SK-N-SH (cell line): Measurements from ENCODE around the gene SF3B5. TPM values are rescaled to one million over a fixed set of nuclear protein-coding genes. Genes with fewer than 3 reads are reported as not detected.

Experiments
- CTCF ChIA-PET: fragments of 300-600, 350-600 bp; formaldehyde crosslinking; extraction: SDS; loops from one replicate; lab custom pipeline; 2021; lab: Yijun Ruan, JAX
- POLR2A ChIA-PET: fragments of 350-600 bp; sonication (Branson Sonifier 250); formaldehyde crosslinking; extraction: SDS; loops from one replicate; lab custom pipeline; 2020; ENCODE audit warnings: antibody characterized with exemption, inconsistent platforms; lab: Yijun Ruan, JAX
- DNase-seq: peaks from one replicate; pipeline ENCODE4 v3.0.0; 2012
- H2AFZ ChIP-seq: fragments of 200-600 bp; sonication (generic); 2 replicates; pipeline ENCODE4 v1.8.1; 2016; ENCODE audit warnings: antibody characterized with exemption, mild to moderate bottlenecking, low read depth
- H3F3A ChIP-seq: fragments of 200-600 bp; sonication (generic); replicated peaks from 2 replicates; pipeline ENCODE3; 2016; ENCODE audit warnings: antibody characterized with exemption, mild to moderate bottlenecking; ENCODE audit not compliant: insufficient read depth
- H3K27ac ChIP-seq, 2 experiments: fragments of 200-500 bp in 1 of 2; fragments of 200-600 bp in 1 of 2; sonication (Bioruptor generic) in 1 of 2; sonication (generic), shearing (Covaris generic) in 1 of 2; 2 replicates each; pipeline versions ENCODE4 v1.5.1 to v1.6.1; 2014 to 2016; ENCODE audit warnings: low read depth in 2 of 2, inconsistent platforms in 1 of 2, low read length in 1 of 2, mild to moderate bottlenecking in 1 of 2, mixed read lengths in 1 of 2
- H3K27me3 ChIP-seq: fragments of 200-600 bp; sonication (generic), shearing (Covaris generic); 2 replicates; pipeline ENCODE4 v1.6.1; 2016; ENCODE audit warnings: mixed run types; ENCODE audit not compliant: insufficient read depth
- H3K36me3 ChIP-seq, 2 experiments: fragments of 200-500 bp in 1 of 2; fragments of 200-600 bp in 1 of 2; sonication (Bioruptor generic) in 1 of 2; sonication (generic) in 1 of 2; replicated peaks in 1 of 2; 2 replicates each; pipeline versions ENCODE3 to v1.5.1; 2014 to 2016; ENCODE audit warnings: low read length in 1 of 2, mild to moderate bottlenecking in 1 of 2; ENCODE audit not compliant: insufficient read depth in 2 of 2, control insufficient read depth in 1 of 2
- H3K4me1 ChIP-seq, 2 experiments: fragments of 200-500 bp in 1 of 2; fragments of 200-600 bp in 1 of 2; sonication (Bioruptor generic) in 1 of 2; sonication (generic), shearing (Covaris generic) in 1 of 2; 2 replicates each; pipeline versions ENCODE4 v1.5.1 to v1.6.1; 2014 to 2016; ENCODE audit warnings: low read depth in 1 of 2, low read length in 1 of 2, mixed run types in 1 of 2; ENCODE audit not compliant: insufficient read depth in 2 of 2, control insufficient read depth in 1 of 2
- H3K4me2 ChIP-seq: fragments of 200-600 bp; sonication (generic), shearing (Covaris generic); 2 replicates; pipeline ENCODE4 v1.6.1; 2017; ENCODE audit warnings: mixed run types
- H3K4me3 ChIP-seq, 2 experiments: fragments of 200-500 bp in 1 of 2; fragments of 200-600 bp in 1 of 2; sonication (Bioruptor generic) in 1 of 2; sonication (generic), shearing (Covaris generic) in 1 of 2; 2 replicates each; pipeline versions ENCODE4 v1.5.1 to v1.8.1; 2014 to 2016; ENCODE audit warnings: low read depth in 2 of 2, inconsistent platforms in 1 of 2, low read length in 1 of 2, mild to moderate bottlenecking in 1 of 2, mixed read lengths in 1 of 2, moderate library complexity in 1 of 2
- H3K79me2 ChIP-seq: fragments of 200-600 bp; sonication (generic); 2 replicates; pipeline ENCODE4 v1.8.1; 2017; ENCODE audit warnings: mild to moderate bottlenecking; ENCODE audit not compliant: insufficient read depth
- H3K9ac ChIP-seq: fragments of 200-600 bp; sonication (generic); 2 replicates; pipeline ENCODE4 v1.6.1; 2017; ENCODE audit warnings: mixed run types
- H3K9me2 ChIP-seq: fragments of 200-600 bp; sonication (generic); 2 replicates; pipeline ENCODE4 v1.6.1; 2017; ENCODE audit warnings: mixed run types
- H3K9me3 ChIP-seq: fragments of 200-600 bp; sonication (generic); 2 replicates; pipeline ENCODE4 v1.6.1; 2017; ENCODE audit warnings: mixed run types, mild to moderate bottlenecking, moderate library complexity
- H4K20me1 ChIP-seq: fragments of 200-600 bp; sonication (generic); 2 replicates; pipeline ENCODE4 v1.6.1; 2017; ENCODE audit warnings: mild to moderate bottlenecking, mixed run types; ENCODE audit not compliant: insufficient read depth
- CHD2 ChIP-seq: fragments of 150-350 bp; IDR thresholded peaks from 2 replicates; pipeline ENCODE4 v1.6.1; 2018; ENCODE audit warnings: low read length; ENCODE audit not compliant: partially characterized antibody
- EZH2phosphoT487 ChIP-seq: fragments of 200-600 bp; sonication (generic); IDR thresholded peaks from 2 replicates; pipeline ENCODE4 v1.6.1; 2017; ENCODE audit warnings: low read depth, mixed run types, mild to moderate bottlenecking, antibody characterized with exemption, moderate library complexity, borderline replicate concordance
- FOSL2 ChIP-seq: IDR thresholded peaks from 2 replicates; pipeline ENCODE4 v1.4.0; 2012; ENCODE audit warnings: low read depth, mild to moderate bottlenecking, moderate library complexity, borderline replicate concordance
- FOXJ3 ChIP-seq: sonication (generic); formaldehyde crosslinking; IDR thresholded peaks from 2 replicates; pipeline ENCODE4 v1.5.1; 2020; ENCODE audit warnings: mild to moderate bottlenecking, missing genetic modification reagents
- FOXM1 ChIP-seq: IDR thresholded peaks from 2 replicates; pipeline ENCODE4 v1.4.0; 2012; ENCODE audit warnings: low read depth, mild to moderate bottlenecking
- GABPA ChIP-seq: IDR thresholded peaks from 2 replicates; pipeline ENCODE4 v1.4.0; 2012; ENCODE audit warnings: low read depth, mild to moderate bottlenecking
- GATA2 ChIP-seq: sonication (generic); formaldehyde crosslinking; IDR thresholded peaks from 2 replicates; pipeline ENCODE4 v1.5.0; 2020; ENCODE audit warnings: mild to moderate bottlenecking, missing genetic modification reagents
- JUND ChIP-seq: IDR thresholded peaks from 2 replicates; pipeline ENCODE4 v1.4.0; 2012
- MEF2A ChIP-seq: IDR thresholded peaks from 2 replicates; pipeline ENCODE4 v1.4.0; 2012; ENCODE audit warnings: low read depth, borderline replicate concordance
- MXI1 ChIP-seq: IDR thresholded peaks from 2 replicates; pipeline ENCODE4 v1.6.1; 2012; ENCODE audit warnings: mild to moderate bottlenecking, low read depth, low read length, improper control_type of control experiment
- NFIC ChIP-seq: IDR thresholded peaks from 2 replicates; pipeline ENCODE4 v1.4.0; 2012; ENCODE audit warnings: borderline replicate concordance
- NRF1 ChIP-seq: IDR thresholded peaks from 2 replicates; pipeline ENCODE4 v1.6.1; 2012; ENCODE audit warnings: low read depth, mild to moderate bottlenecking, low read length
- RAD21 ChIP-seq: IDR thresholded peaks from 2 replicates; pipeline ENCODE4 v1.6.1; 2012; ENCODE audit warnings: mild to moderate bottlenecking, low read length
- REST ChIP-seq: IDR thresholded peaks from 2 replicates; pipeline ENCODE4 v1.6.1; 2012; ENCODE audit warnings: mild to moderate bottlenecking, low read depth, low read length, moderate library complexity
- RFX5 ChIP-seq: IDR thresholded peaks from 2 replicates; pipeline ENCODE4 v1.6.1; 2012; ENCODE audit warnings: mild to moderate bottlenecking, improper control_type of control experiment, low read length
- RXRA ChIP-seq: IDR thresholded peaks from 2 replicates; pipeline ENCODE4 v1.4.0; 2012; ENCODE audit warnings: low read depth, mild to moderate bottlenecking, borderline replicate concordance
- SIN3A ChIP-seq: IDR thresholded peaks from 2 replicates; pipeline ENCODE4 v1.6.1; 2012; ENCODE audit warnings: low read depth, mild to moderate bottlenecking, low read length, moderate library complexity, borderline replicate concordance
- SMC3 ChIP-seq: IDR thresholded peaks from 2 replicates; pipeline ENCODE4 v1.6.1; 2012; ENCODE audit warnings: low read depth, low read length, improper control_type of control experiment
- TCF12 ChIP-seq: IDR thresholded peaks from 2 replicates; pipeline ENCODE4 v1.4.0; 2012
- TEAD4 ChIP-seq: IDR thresholded peaks from 2 replicates; pipeline ENCODE4 v1.4.0; 2012; ENCODE audit warnings: mild to moderate bottlenecking, borderline replicate concordance; ENCODE audit not compliant: insufficient read depth
- YY1 ChIP-seq: IDR thresholded peaks from 2 replicates; pipeline ENCODE4 v1.4.0; 2012; ENCODE audit warnings: low read depth, mild to moderate bottlenecking
- ZBTB33 ChIP-seq: IDR thresholded peaks from 2 replicates; pipeline ENCODE4 v1.4.0; 2012; ENCODE audit warnings: low read depth, borderline replicate concordance
- WGBS: methylation state at CpG from one replicate; pipeline ENCODE4 v1.1.6; 2017; ENCODE audit warnings: low lambda C conversion rate; 5-methylcytosine and 5-hydroxymethylcytosine counted together
- polyA plus RNA-seq, 3 experiments: library from polyadenylated mRNA; depleted of rRNA; stranded (reverse); fragments of >200 nt; gene quantifications; 2 replicates each; pipeline ENCODE4 v1.2.3, GENCODE V29; 2012

Gene SF3B5
- polyA plus RNA-seq, 1 of the 3 experiments (the other 2 are of a cell fraction) = 316 TPM

- 22% methylated on average over 2 of the region's 2 CpGs for WGBS
- no peak for TF ChIP-seq FOXJ3
- TF ChIP-seq REST = no peak
- no peak for TF ChIP-seq NFIC
- TF ChIP-seq CHD2 = no peak
- no peak for TF ChIP-seq TEAD4
- no peak for TF ChIP-seq MEF2A
- no peak for TF ChIP-seq NRF1
- no peak for TF ChIP-seq MXI1
- no peak for TF ChIP-seq RFX5
- DNase-seq = no peak
- H3K4me2 ChIP-seq = no peak overlapping the region
- H3K9me2 ChIP-seq = no peaks in the 10 kb centered on the region
- H3K36me3 ChIP-seq = no peaks in the 10 kb centered on the region
- peaks cover 12% of the 10 kb centered on the region for H3F3A ChIP-seq
- no peaks in the 10 kb centered on the region for H4K20me1 ChIP-seq
- no peaks in the 10 kb centered on the region for H3K9me3 ChIP-seq
- H3K79me2 ChIP-seq = no peaks in the 10 kb centered on the region
- POLR2A ChIA-PET = no interaction called here
- no peak overlapping the region for H3K27ac ChIP-seq
- H3K27me3 ChIP-seq = no peaks in the 10 kb centered on the region; the same call in 1 of the 2 replicates
- H3K4me3 ChIP-seq = no peak overlapping the region
- H3K9ac ChIP-seq = no peak overlapping the region
- CTCF ChIA-PET = no interaction called here
- H2AFZ ChIP-seq = no peak overlapping the region
- peaks cover 0 to 5% of the 10 kb centered on the region in 2 experiments; a peak in 1 of 4 replicates for H3K4me1 ChIP-seq
Measured at GRCh38 chr6:144134737-144135136, 39.4 kb upstream of the SF3B5 start.

- 27% methylated on average over 2 of the region's 2 CpGs for WGBS
- H3K36me3 ChIP-seq = no peaks in the 10 kb centered on the region
- H3K27ac ChIP-seq = no peak overlapping the region
- peaks cover 0 to 5% of the 10 kb centered on the region in 2 experiments; a peak in 1 of 4 replicates for H3K4me1 ChIP-seq
- no peaks in the 10 kb centered on the region for H3K9me3 ChIP-seq
- TF ChIP-seq SIN3A (no peak), RAD21 (no peak), NRF1 (no peak), FOXJ3 (no peak), MEF2A (no peak), RXRA (no peak), YY1 (no peak), EZH2phosphoT487 (no peak), TEAD4 (no peak), SMC3 (no peak), FOXM1 (no peak), FOSL2 (no peak), RFX5 (no peak), JUND (no peak), CHD2 (no peak), GATA2 (CRISPR knock-in tag) (no peak), GABPA (no peak), ZBTB33 (no peak), TCF12 (no peak)
- H3F3A ChIP-seq = peaks cover 12% of the 10 kb centered on the region
- no peak overlapping the region for H3K4me3 ChIP-seq
- CTCF ChIA-PET = no interaction called here
- no peak overlapping the region for H3K9ac ChIP-seq
- no peaks in the 10 kb centered on the region for H3K9me2 ChIP-seq
- no peaks in the 10 kb centered on the region for H4K20me1 ChIP-seq
- H3K79me2 ChIP-seq = no peaks in the 10 kb centered on the region
- H2AFZ ChIP-seq = no peak overlapping the region
- POLR2A ChIA-PET = no interaction called here
- H3K27me3 ChIP-seq = no peaks in the 10 kb centered on the region; the same call in 1 of the 2 replicates
- H3K4me2 ChIP-seq = no peak overlapping the region
- DNase-seq = no peak
Measured at GRCh38 chr6:144134176-144134575, 38.8 kb upstream of the SF3B5 start.
